HG03060 (cell line): Measurements from ENCODE around the gene ABTB2.
"Not testable (repeated sequence)": the region's sequence is repeated elsewhere in the genome, so short reads cannot be mapped to it uniquely, and the experiment has no call there.

Experiments
- ATAC-seq: cut with Tn5 transposase; IDR thresholded peaks from one replicate; pipeline ENCODE4 v1.9.1; 2021; ENCODE audit warnings: low read depth, moderate number of reproducible peaks; ENCODE audit not compliant: unreplicated experiment

Gene ABTB2

GRCh38 chr11:34219279-34219678, 138.5 kb downstream of the ABTB2 start:
- no peak for ATAC-seq

- ATAC-seq = not testable (repeated sequence)
These were observed 139.1 kb downstream of the ABTB2 start for GRCh38 chr11:34218756-34219155.

GRCh38 chr11:34218067-34218466, 139.7 kb downstream of the ABTB2 start:
- ATAC-seq = no peak

- ATAC-seq = no peak
These were observed 141.1 kb downstream of the ABTB2 start for GRCh38 chr11:34216706-34217105.

- no peak for ATAC-seq
These were observed 141.9 kb downstream of the ABTB2 start for GRCh38 chr11:34215806-34216453.

- no peak for ATAC-seq
These were observed 142.6 kb downstream of the ABTB2 start for GRCh38 chr11:34214961-34215805.

GRCh38 chr11:34213366-34213765, 144.4 kb downstream of the ABTB2 start:
- ATAC-seq = no peak

- ATAC-seq = no peak
These were observed 145.2 kb downstream of the ABTB2 start for GRCh38 chr11:34212566-34212965.

- no peak for ATAC-seq
These were observed 148.0 kb downstream of the ABTB2 start for GRCh38 chr11:34209809-34210208.

- ATAC-seq = no peak
These were observed 149.3 kb downstream of the ABTB2 start for GRCh38 chr11:34208266-34209135.

- ATAC-seq = no peak
These were observed 150.2 kb downstream of the ABTB2 start for GRCh38 chr11:34207487-34208180.

GRCh38 chr11:34206407-34207300, 151.2 kb downstream of the ABTB2 start:
- no peak for ATAC-seq

GRCh38 chr11:34205326-34206035, 152.3 kb downstream of the ABTB2 start:
- ATAC-seq = no peak

GRCh38 chr11:34204396-34205279, 153.2 kb downstream of the ABTB2 start:
- ATAC-seq = no peak

GRCh38 chr11:34203377-34203871, 154.4 kb downstream of the ABTB2 start:
- ATAC-seq = no peak

- ATAC-seq = no peak
These were observed 156.7 kb downstream of the ABTB2 start for GRCh38 chr11:34201129-34201528.

GRCh38 chr11:34199525-34199924, 158.3 kb downstream of the ABTB2 start:
- ATAC-seq = no peak

GRCh38 chr11:34198523-34198922, 159.3 kb downstream of the ABTB2 start:
- no peak for ATAC-seq
